Raji (cell line): Measurements from ENCODE around the gene KPNA4.

Source experiments
- POLR2A ChIP-seq: IDR thresholded peaks from 2 replicates; pipeline ENCODE4 v1.6.1; 2011; ENCODE audit warnings: low read depth, low read length, control low read depth; ENCODE audit not compliant: insufficient read depth

Gene KPNA4, protein sequence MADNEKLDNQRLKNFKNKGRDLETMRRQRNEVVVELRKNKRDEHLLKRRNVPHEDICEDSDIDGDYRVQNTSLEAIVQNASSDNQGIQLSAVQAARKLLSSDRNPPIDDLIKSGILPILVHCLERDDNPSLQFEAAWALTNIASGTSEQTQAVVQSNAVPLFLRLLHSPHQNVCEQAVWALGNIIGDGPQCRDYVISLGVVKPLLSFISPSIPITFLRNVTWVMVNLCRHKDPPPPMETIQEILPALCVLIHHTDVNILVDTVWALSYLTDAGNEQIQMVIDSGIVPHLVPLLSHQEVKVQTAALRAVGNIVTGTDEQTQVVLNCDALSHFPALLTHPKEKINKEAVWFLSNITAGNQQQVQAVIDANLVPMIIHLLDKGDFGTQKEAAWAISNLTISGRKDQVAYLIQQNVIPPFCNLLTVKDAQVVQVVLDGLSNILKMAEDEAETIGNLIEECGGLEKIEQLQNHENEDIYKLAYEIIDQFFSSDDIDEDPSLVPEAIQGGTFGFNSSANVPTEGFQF

DNA sequence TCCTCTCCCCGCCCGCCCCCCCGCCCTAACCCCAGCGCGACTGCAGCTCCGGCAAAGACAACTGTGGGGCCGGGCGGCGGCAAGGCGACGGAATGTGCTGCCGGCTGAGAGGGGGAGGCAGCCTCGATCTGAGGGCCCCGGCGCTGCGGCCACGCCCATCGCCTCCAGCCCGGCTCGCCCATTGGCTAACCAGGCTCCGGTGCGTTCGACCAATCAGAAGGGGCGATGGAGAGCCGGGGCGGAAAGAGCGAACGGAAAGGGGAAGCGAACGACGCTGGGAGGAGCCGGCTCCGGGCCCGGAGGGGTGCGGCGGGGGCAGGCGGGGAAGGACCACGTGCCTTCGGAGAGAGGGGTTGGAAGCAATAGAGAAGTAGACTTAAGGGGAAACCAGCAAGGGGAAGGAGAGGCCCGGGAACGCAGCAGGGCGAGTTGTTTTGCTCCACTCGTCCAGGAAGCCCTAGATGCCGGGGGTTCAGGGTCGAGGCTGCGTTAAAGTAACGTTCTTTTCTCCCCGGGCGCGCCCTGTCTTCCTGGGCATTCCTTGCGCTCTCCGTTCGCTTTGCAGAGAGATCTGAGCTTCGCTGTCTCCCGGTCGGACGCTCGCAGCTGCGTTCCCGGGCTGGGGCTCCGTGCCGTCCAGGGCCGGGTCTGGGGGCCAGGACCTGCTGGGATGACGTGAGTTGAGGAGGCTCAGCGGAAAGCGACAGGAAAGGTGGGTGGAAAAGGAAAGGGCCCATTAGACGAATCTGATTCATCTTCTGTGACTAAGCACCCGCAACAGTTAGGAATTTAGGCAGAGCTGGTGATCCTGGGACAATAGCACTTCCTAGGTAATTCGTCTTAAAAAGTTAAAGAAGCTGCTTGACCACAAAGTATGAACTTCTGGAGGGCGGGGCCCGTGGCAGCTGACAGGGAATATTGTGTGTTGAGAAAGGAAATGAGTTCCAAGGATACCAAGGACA is at the start of gene KPNA4:
Gene KPNA4 (minus strand): TSS at position 130 of the 962 bp plus-strand sequence. CDS start 289 bp downstream, outside the sequence.
- peak; percentile 74 for TF ChIP-seq POLR2A

GRCh38 chr3:160613661-160614060 is 48.3 kb upstream of the KPNA4 start:
- TF ChIP-seq POLR2A, result no peak

DNA sequence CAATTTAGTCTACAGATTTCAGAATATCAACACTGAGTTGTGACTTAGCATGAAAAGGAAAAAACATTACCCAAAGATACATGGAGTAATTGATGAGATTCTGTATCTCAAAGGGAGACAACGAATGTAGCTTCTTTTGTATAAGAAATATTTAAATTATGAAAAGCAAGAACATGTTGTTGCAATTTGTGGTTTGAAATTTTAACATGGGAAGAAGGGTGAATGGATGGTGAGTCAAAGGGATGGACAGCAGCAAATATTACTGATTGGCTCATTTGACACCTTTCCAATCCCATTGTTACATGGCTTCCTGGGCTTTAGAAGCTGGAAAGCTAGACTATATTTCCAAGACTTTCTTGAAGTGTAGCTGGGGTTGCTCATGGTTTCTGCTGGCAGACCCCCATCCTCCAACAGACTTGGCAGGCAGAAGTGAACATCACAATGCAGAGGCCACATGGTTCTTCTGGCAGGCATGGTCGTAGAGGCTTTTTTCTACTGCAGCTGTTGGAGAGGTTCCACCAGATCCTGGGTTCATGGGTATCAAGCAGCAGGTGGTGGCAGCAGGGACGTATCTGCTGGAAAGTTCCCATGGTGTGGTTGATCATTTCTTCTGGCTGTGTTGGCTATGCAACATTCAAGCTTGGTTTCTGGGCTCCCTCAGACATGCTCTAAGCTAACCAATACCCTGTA is 47.2 kb upstream of the KPNA4 start:
- TF ChIP-seq POLR2A, result no peak

DNA sequence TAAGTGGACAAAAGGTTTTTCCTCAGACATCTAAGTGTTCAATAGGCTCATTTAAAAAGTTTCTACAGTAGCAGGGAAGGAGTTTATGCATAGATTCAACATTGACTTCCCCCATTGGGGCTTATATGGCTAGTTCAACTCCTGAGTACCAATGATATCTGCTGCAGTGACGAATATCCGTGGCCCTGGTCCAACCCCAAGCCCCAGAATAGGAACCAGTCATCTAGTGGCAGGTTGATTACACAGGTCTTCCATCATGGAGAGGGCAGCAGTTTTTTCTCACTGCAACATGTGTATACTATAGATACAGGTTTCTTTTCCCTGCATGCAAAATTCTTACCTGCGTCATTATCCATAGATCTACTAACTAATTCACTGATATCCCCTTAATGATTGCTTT is 45.8 kb upstream of the KPNA4 start:
- TF ChIP-seq POLR2A, result no peak

DNA sequence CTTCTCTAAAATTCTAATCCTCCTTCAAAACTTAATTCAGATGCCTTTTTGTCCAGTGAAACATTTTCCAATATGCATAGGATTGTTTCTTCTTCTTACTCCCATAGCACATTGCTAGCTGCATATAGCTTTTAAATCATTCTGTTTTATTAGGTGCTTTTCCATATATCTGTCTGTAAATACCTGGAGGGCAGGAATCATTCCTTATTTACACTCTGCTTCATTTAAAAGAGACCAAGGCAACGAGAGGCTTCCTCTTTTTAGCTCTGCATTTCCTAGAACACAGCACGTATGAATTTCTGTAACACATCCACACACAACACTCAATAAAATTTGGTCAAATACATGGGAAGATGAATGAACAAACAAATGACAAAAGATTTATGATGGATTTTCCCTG is 43.5 kb upstream of the KPNA4 start:
- no peak for TF ChIP-seq POLR2A

DNA sequence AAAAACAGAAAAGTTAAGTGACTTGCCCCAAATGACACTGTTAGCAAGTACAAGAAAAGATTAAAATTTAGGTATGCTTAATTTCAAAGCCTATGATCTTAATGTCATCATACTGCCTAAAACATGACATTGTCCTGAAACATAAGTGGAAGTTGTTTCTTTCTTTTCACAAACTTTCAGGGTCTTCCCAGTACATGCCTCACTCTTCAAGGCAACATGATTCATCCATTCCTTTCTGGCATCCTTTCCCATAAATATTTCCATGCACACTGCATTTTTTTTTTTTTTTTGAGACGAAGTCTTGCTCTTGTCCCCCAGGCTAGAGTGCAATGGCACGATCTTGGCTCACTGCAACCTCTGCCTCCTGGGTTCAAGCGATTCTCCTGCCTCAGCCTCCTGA is 42.5 kb upstream of the KPNA4 start:
- TF ChIP-seq POLR2A, result no peak

- TF ChIP-seq POLR2A, result no peak
Measured at GRCh38 chr3:160605315-160605714, 39.9 kb upstream of the KPNA4 start.

- TF ChIP-seq POLR2A, result no peak
Measured at GRCh38 chr3:160602259-160602658, 36.9 kb upstream of the KPNA4 start.

- no peak for TF ChIP-seq POLR2A
Measured at GRCh38 chr3:160601288-160601687, 35.9 kb upstream of the KPNA4 start.

GRCh38 chr3:160598865-160599264 is 33.5 kb upstream of the KPNA4 start:
- TF ChIP-seq POLR2A, result no peak

DNA sequence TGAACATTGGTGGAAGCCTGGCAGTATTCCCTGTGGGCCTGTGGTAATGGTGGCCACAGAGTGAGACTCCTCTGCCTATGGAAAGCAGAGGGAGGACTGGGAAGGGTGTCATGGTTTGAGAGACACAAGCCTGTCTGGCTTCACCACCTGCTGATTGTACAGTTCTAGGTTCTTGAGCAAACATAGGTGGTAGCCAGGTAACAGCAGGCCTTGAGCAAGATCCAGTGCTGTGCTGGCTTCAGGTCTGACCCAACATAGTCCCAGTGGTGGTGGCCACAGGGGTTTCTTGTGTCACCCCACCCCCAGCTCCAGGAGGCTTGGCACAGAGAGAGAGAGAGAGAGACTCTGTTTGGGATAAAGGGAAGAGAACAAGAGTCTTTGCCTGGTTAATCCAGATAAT is 22.7 kb upstream of the KPNA4 start:
- TF ChIP-seq POLR2A, result no peak

DNA sequence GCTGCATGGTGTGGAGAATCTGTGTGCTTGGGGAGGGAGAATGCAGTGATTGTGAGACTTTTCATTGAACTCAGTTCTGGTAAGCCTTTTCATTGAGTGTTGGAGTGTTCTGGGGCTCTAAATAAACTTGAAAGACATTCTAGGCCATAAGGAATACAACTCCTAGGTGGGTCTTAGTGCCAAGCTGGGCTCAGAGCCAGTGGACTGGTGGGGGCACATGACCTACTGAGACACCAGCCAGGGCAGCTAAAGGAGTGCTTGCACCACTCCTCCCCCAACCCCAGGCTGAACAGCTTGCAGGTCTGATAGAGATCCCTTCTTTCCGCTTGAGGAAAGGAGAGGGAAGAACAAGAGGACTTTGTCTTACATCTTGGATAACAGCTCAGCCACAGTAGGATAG is 21.7 kb upstream of the KPNA4 start:
- no peak for TF ChIP-seq POLR2A

DNA sequence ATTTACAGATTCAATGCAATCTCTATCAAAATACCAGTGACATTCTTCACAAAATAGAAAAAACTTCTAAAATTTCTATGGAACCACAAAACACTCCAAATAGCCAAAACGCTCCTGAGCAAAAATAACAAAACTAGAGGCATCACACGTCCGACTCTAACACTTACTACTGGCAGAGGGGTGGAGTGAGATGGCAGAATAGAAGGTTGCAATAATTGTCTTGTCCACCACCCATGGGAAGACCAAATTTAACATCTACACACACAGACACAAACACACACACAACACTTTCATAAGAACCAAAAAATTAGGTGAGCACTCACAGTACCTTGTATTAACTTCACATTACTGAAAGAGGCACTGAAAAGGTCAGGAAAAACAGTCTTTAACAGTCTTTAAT is 21.3 kb upstream of the KPNA4 start:
- no peak for TF ChIP-seq POLR2A

- no peak for TF ChIP-seq POLR2A
Measured at GRCh38 chr3:160583451-160583850, 18.1 kb upstream of the KPNA4 start.

DNA sequence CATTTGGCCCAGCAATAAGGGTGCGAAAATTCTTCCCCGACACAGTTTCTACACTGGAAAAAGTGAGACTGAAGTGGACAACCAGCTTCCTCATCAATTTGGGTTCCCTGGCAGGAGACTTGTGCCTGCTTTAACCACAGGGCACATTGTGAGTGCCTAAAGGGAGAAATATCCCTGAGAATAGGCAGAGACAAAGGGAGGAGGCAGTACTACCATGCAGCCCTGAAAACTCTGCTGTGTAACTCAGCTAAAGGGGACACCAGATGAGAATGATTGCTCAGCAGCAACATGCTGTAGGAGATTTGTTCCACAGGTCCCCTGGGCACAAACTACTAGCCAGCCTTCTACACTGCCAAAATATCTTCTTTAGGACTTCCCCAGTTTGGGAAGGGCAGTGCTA is 15.6 kb upstream of the KPNA4 start:
- TF ChIP-seq POLR2A, result no peak
